HG03060 (cell line): ENCODE measurements around the gene RHBDF1.

ENCODE experiments used
- ATAC-seq: cut with Tn5 transposase; IDR thresholded peaks from one replicate; pipeline ENCODE4 v1.9.1; 2021; ENCODE audit warnings: low read depth, moderate number of reproducible peaks; ENCODE audit not compliant: unreplicated experiment

RHBDF1 gene

GRCh38 chr16:96935-97381, 24.5 kb upstream of the RHBDF1 start:
- no peak for ATAC-seq

GRCh38 chr16:94918-95265, 22.5 kb upstream of the RHBDF1 start:
- no peak for ATAC-seq

GRCh38 chr16:92431-93339, 20.3 kb upstream of the RHBDF1 start:
- no peak for ATAC-seq

- no peak for ATAC-seq
Measured at GRCh38 chr16:91484-91883, 19.1 kb upstream of the RHBDF1 start.

GRCh38 chr16:89391-90302, 17.2 kb upstream of the RHBDF1 start:
- ATAC-seq, result no peak

- ATAC-seq, result no peak
Measured at GRCh38 chr16:88613-89012, 16.2 kb upstream of the RHBDF1 start.

GRCh38 chr16:86483-86952, 14.1 kb upstream of the RHBDF1 start:
- ATAC-seq, result no peak

GRCh38 chr16:85865-86264, 13.4 kb upstream of the RHBDF1 start:
- no peak for ATAC-seq

GRCh38 chr16:85407-85782, 13.0 kb upstream of the RHBDF1 start:
- ATAC-seq, result no peak

- peak; percentile 76 for ATAC-seq
Measured at GRCh38 chr16:84718-85406, 12.4 kb upstream of the RHBDF1 start.

- ATAC-seq, result no peak
Measured at GRCh38 chr16:83781-84615, 11.6 kb upstream of the RHBDF1 start.

- ATAC-seq, result no peak
Measured at GRCh38 chr16:83060-83603, 10.7 kb upstream of the RHBDF1 start.

GRCh38 chr16:79151-80054, 7.0 kb upstream of the RHBDF1 start:
- ATAC-seq, result no peak

GRCh38 chr16:78444-79150, 6.2 kb upstream of the RHBDF1 start:
- ATAC-seq, result no peak

GRCh38 chr16:77807-78443, 5.5 kb upstream of the RHBDF1 start, which contains the start of gene MPG:
Gene MPG (plus strand): TSS chr16:78225. CDS start chr16:78310, 85 bp downstream.
- no peak for ATAC-seq

- ATAC-seq, result no peak
Measured at GRCh38 chr16:77273-77806, 4.9 kb upstream of the RHBDF1 start.
